Transverse colon (tissue), 4 donors: ENCODE data around the gene SPAG4. TPM values are rescaled to one million over a fixed set of nuclear protein-coding genes. Genes with fewer than 3 reads are reported as not detected.

ENCODE experiments used
- DNase-seq: peaks from one replicate; pipeline ENCODE4 v3.0.0-alpha.2; 2019
- H3K27ac ChIP-seq, 4 donors: fragments of 200-600 bp; sonication (generic); 2 replicates each; pipeline ENCODE4 v1.5.1; 2016 to 2018; ENCODE audit warnings: inconsistent platforms in 4 of 4
- H3K27me3 ChIP-seq: fragments of 200-600 bp; sonication (generic); 2 replicates; pipeline ENCODE4 v1.5.1; 2017; ENCODE audit warnings: inconsistent platforms
- H3K36me3 ChIP-seq, 4 donors: fragments of 200-600 bp; sonication (generic); 2 replicates each; pipeline ENCODE4 v1.5.1; 2017 to 2019; ENCODE audit warnings: inconsistent platforms in 4 of 4
- H3K4me1 ChIP-seq, 4 donors: fragments of 200-600 bp; sonication (generic); 2 replicates each; pipeline ENCODE4 v1.5.1; 2017 to 2020; ENCODE audit warnings: inconsistent platforms in 4 of 4
- H3K4me3 ChIP-seq, 4 donors: fragments of 200-600 bp; sonication (generic); 1 replicate in 1 of 4; 2 replicates in 3 of 4; pipeline versions ENCODE4 v1.5.1 to v1.6.1; 2017 to 2019; ENCODE audit warnings: inconsistent platforms in 4 of 4
- H3K9me3 ChIP-seq, 2 donors: fragments of 200-600 bp; sonication (generic); 2 replicates each; pipeline ENCODE4 v1.5.1; 2017 to 2019; ENCODE audit warnings: inconsistent platforms in 2 of 2
- EP300 ChIP-seq: sonication (generic); formaldehyde crosslinking; IDR thresholded peaks from one replicate; pipeline ENCODE4 v1.6.1; 2017; ENCODE audit warnings: antibody characterized with exemption, low read depth
- POLR2A ChIP-seq: fragments of 450-650 bp; IDR thresholded peaks from one replicate; pipeline ENCODE4 v1.6.1; 2016; ENCODE audit warnings: antibody characterized with exemption, mild to moderate bottlenecking, moderate library complexity
- POLR2AphosphoS5 ChIP-seq, 3 donors: sonication (generic); formaldehyde crosslinking; IDR thresholded peaks; one replicate each; pipeline ENCODE4 v1.6.1; 2016; ENCODE audit warnings: antibody characterized with exemption in 3 of 3
- WGBS, 2 donors: methylation state at CpG; one replicate each; pipeline ENCODE4 v1.1.5; 2018; ENCODE audit warnings: low coverage in 1 of 2; 5-methylcytosine and 5-hydroxymethylcytosine counted together
- in situ Hi-C, 4 donors: fragments of 200-750 bp; cut with MboI; loops; one replicate each; pipeline versions ENCODE4 v1.15.0 to v1.15.1; 2017; ENCODE audit warnings: low sequenced_read_pairs in 3 of 4, low pct_ligation_motif_present in 1 of 4, low pct_unique_long_range_greater_than_20kb in 1 of 4
- intact Hi-C: fragments of 100-400 bp; cut with DNase I; formaldehyde crosslinking; loops from one replicate; pipeline ENCODE4 v1.15.1; 2023; ENCODE audit warnings: low total_unique reads
- total RNA-seq, 4 donors: library from RNA; depleted of rRNA; stranded (reverse); fragments of >200 nt; gene quantifications; one replicate each; pipeline ENCODE4 v1.1.0, GENCODE V29; 2016
- TF ChIP-seq, protein P1 (sequence below), 5 experiments: fragments of 200-600 bp in 3 of 5; fragments of 450-650 bp in 2 of 5; sonication (generic) in 3 of 5; IDR thresholded peaks; 1 replicate in 2 of 5; 2 replicates in 3 of 5; pipeline ENCODE4 v1.5.1; 2016 to 2017; ENCODE audit warnings: antibody characterized with exemption in 5 of 5, inconsistent platforms in 3 of 5, mild to moderate bottlenecking in 2 of 5, moderate library complexity in 1 of 5

SPAG4 gene
- total RNA-seq, 4 donors from 2014 or later, result 3.3 to 17.5 TPM; not detected in 2

DNA sequence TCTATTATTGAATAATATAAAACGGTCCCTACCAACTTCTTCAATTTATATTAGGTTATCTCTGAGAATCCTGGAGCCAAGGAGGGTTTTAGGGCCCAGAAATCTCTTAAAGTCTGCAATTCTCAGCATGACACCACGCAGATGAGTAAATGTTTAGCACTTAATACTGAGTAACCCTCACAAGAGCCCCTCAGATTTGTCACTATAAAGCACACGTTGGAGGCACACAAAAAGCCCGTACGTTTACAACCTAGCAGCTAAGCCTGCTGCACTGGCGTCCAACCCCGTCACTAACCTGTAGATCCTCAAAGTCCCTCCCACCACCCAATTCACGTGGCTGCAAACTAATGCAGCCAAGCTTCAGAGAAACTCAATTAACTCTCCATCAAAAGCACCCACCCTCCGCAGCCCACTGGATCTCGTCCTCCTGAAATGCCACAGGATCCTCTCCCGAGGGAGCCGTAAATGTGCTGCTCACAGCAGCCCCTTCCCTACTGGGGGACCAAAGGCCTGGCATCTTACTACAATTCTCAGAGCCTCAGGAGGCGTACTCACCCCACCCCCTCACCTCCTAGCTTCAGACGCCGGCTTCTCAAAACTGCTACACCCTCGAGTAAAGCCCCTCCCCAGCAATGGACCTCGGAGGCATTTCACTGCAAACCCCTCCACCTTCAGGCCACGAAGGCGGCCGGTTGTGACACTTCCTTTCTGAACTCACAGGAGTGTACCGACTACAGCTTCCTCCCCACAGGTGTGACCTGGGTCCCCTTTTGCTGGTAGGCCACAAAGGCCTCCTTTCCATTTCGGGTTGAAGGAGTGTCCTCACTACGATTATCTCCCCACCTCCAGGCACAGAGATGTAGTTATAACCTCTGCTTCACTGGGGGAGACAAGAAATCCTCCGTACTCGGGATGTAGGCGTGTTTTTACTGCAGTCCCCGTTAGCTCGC lies 48.2 kb downstream of the SPAG4 start:
- in situ Hi-C loops (no loop called here), intact Hi-C loops (loop anchor here (2.0 kb wide), 1 partner anchor 47 kb away; no protein-coding TSS in a partner anchor)
- H3K36me3 ChIP-seq, result peaks cover 0 to 5% (median 0%) of the 10 kb centered on the region in 4 donors
- TF ChIP-seq POLR2AphosphoS5 (IDR thresholded peaks at IDR 0.05), result no peak
- no peak for TF ChIP-seq POLR2A
- TF ChIP-seq EP300, result no peak
- TF ChIP-seq, protein P1, sequence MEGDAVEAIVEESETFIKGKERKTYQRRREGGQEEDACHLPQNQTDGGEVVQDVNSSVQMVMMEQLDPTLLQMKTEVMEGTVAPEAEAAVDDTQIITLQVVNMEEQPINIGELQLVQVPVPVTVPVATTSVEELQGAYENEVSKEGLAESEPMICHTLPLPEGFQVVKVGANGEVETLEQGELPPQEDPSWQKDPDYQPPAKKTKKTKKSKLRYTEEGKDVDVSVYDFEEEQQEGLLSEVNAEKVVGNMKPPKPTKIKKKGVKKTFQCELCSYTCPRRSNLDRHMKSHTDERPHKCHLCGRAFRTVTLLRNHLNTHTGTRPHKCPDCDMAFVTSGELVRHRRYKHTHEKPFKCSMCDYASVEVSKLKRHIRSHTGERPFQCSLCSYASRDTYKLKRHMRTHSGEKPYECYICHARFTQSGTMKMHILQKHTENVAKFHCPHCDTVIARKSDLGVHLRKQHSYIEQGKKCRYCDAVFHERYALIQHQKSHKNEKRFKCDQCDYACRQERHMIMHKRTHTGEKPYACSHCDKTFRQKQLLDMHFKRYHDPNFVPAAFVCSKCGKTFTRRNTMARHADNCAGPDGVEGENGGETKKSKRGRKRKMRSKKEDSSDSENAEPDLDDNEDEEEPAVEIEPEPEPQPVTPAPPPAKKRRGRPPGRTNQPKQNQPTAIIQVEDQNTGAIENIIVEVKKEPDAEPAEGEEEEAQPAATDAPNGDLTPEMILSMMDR (IDR thresholded peaks at IDR 0.05), result no peak
- H3K27ac ChIP-seq, result peak overlapping the region; percentile 94 to 98 (median 96)
- no peaks in the 10 kb centered on the region for H3K27me3 ChIP-seq
- H3K9me3 ChIP-seq, result no peaks in the 10 kb centered on the region
- WGBS, 2 donors, result 0 to 11% methylated on average over 1 to 28 of the region's 28 CpGs
- H3K4me3 ChIP-seq, result peak overlapping the region; percentile 57 to 87 (median 64)
- peaks cover 15 to 49% (median 44%) of the 10 kb centered on the region in 4 donors for H3K4me1 ChIP-seq
- peak; percentile 62 for DNase-seq

DNA sequence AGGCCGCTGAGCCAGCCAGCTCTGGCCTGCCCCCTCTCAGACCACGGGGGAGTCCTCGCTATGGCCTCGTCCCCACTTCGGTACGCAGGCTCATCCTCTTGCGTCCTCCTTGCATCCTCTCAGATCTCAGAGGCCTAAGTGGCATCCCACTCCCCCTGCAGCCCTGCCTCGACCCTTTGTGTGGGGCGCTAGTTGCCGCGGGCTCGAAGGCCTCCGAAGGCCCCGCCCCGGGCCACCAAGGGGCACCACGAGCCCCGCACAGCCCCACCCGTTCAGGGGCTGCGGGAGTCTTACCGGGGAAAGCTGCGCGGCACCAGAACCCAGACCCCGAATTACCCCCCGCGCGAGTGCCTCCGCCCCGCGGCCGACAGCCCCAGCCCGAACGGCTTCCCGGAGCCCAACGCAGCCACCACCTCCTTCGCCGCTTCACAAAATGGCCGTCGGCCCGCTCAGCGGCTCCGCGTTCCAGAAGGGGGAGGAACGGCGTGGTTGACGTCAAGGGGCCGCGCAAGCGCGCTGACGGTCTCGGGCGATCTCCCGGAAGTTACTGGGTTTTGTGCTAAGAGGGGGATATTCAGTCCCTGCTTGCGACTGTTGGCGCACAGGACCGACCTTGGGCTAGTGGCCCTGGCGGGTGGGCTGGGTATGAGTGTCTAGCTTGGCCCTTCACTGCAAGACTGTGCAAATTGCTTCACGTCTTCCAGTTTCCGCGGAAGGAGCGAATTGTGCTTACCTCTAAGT lies 49.0 kb downstream of the SPAG4 start, which contains the start of the genes CPNE1 and RBM12:
Gene CPNE1 (minus strand): TSS at position 435 of the 741 bp plus-strand sequence. CDS start 31,977 bp downstream, outside the sequence.
Gene RBM12 (minus strand): TSS at position 435 of the 741 bp plus-strand sequence. CDS start 9,578 bp downstream, outside the sequence.
- intact Hi-C loops (loop anchor here (2.0 kb wide), 1 partner anchor 48 kb away; no protein-coding TSS in a partner anchor), in situ Hi-C loops (no loop called here)
- peaks cover 0 to 13% (median 3%) of the 10 kb centered on the region in 4 donors for H3K36me3 ChIP-seq
- H3K9me3 ChIP-seq, result no peaks in the 10 kb centered on the region
- H3K4me3 ChIP-seq, result peak within 1 kb of the TSS; percentile 57 to 87 (median 64)
- no peaks in the 10 kb centered on the region for H3K27me3 ChIP-seq
- H3K4me1 ChIP-seq, result peaks cover 15 to 40% (median 38%) of the 10 kb centered on the region in 4 donors
- WGBS, 2 donors, result 2% methylated on average over 54 of the region's 61 CpGs; no CpG with 5 or more reads in 1 of the 2 donors
- TF ChIP-seq POLR2A, result peak; percentile 94
- no peak for TF ChIP-seq EP300
- TF ChIP-seq POLR2AphosphoS5 (IDR thresholded peaks at IDR 0.05), result peak; percentile 94 to 98 (median 98)
- TF ChIP-seq, protein P1 (IDR thresholded peaks at IDR 0.05), result peak in 2 of 5 experiments; percentile 7 to 10
- peak; percentile 94 for DNase-seq
- peak within 1 kb of the TSS; percentile 94 to 98 (median 96) for H3K27ac ChIP-seq

DNA sequence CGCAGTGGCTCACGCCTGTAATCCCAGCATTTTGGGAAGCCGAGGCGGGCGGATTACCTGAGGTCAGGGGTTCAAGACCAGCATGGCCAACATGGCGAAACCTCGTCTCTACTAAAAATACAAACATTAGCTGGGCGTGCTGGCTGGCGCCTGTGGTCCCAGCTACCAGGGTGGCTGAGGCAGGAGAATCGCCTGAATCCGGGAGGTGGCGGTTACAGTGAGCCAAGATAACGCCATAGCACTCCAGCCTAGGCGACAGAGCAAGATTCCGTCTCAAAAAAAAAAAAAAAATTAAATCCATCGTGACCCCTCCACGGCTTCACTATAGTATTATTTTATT lies 50.3 kb downstream of the SPAG4 start:
- WGBS, 2 donors, result 97 to 98% methylated on average over 9 to 17 of the region's 17 CpGs
- in situ Hi-C loops, result no loop called here
- Histone ChIP-seq H3K27ac (no peak overlapping the region), H3K4me1 (peaks cover 7 to 29% (median 28%) of the 10 kb centered on the region in 4 donors), H3K27me3 (no peaks in the 10 kb centered on the region), H3K36me3 (peaks cover 0 to 20% (median 3%) of the 10 kb centered on the region in 4 donors), H3K9me3 (no peaks in the 10 kb centered on the region), H3K4me3 (no peak overlapping the region)
- TF ChIP-seq POLR2AphosphoS5 (IDR thresholded peaks at IDR 0.05) (no peak), EP300 (no peak), POLR2A (no peak)
- TF ChIP-seq, protein P1 (IDR thresholded peaks at IDR 0.05), result no peak
- intact Hi-C loops, result loop anchor here (2.0 kb wide), 1 partner anchor 49 kb away; no protein-coding TSS in a partner anchor
- DNase-seq, result no peak
